Measurements from ENCODE around the gene TBC1D10A.

The TBC1D10A gene

DNA sequence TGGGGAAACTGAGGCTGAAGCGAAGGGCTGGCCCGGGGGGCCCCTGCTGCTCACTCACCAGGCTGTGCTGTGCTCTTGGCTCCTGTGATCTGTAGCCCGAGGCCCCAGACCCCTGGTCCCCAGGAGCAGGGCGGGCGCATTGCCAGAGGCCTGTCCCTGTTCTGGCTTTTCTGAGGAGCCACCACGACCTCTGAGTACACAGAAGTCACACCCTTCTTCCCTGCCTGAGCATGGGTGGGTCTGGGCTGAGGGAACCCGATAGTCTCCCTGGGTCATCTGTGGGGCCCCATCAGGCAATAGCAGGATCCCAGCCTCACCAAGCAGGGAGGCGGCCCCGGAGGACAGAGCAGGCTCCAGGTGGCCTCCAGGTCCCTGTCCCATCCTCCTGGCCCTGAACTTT, 42.6 kb downstream of the TBC1D10A start:
- DNase-seq (ENCODE audit: extremely low read depth, low read depth): no peak
- no peak overlapping the region for H3K4me3 ChIP-seq (replicated peaks; ENCODE audit: low read depth, low read length)
- TF ChIP-seq, protein P1, sequence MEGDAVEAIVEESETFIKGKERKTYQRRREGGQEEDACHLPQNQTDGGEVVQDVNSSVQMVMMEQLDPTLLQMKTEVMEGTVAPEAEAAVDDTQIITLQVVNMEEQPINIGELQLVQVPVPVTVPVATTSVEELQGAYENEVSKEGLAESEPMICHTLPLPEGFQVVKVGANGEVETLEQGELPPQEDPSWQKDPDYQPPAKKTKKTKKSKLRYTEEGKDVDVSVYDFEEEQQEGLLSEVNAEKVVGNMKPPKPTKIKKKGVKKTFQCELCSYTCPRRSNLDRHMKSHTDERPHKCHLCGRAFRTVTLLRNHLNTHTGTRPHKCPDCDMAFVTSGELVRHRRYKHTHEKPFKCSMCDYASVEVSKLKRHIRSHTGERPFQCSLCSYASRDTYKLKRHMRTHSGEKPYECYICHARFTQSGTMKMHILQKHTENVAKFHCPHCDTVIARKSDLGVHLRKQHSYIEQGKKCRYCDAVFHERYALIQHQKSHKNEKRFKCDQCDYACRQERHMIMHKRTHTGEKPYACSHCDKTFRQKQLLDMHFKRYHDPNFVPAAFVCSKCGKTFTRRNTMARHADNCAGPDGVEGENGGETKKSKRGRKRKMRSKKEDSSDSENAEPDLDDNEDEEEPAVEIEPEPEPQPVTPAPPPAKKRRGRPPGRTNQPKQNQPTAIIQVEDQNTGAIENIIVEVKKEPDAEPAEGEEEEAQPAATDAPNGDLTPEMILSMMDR (IDR thresholded peaks at IDR 0.05; ENCODE audit: low read depth, low read length, missing control alignments): no peak

- H3K4me3 ChIP-seq (replicated peaks; ENCODE audit: low read depth, low read length): no peak overlapping the region
- TF ChIP-seq, protein P1 (IDR thresholded peaks at IDR 0.05; ENCODE audit: low read depth, low read length, missing control alignments): no peak
- no peak for DNase-seq (ENCODE audit: extremely low read depth, low read depth)
Measured at GRCh38 chr22:30283342-30283741, 43.4 kb downstream of the TBC1D10A start.

DNA sequence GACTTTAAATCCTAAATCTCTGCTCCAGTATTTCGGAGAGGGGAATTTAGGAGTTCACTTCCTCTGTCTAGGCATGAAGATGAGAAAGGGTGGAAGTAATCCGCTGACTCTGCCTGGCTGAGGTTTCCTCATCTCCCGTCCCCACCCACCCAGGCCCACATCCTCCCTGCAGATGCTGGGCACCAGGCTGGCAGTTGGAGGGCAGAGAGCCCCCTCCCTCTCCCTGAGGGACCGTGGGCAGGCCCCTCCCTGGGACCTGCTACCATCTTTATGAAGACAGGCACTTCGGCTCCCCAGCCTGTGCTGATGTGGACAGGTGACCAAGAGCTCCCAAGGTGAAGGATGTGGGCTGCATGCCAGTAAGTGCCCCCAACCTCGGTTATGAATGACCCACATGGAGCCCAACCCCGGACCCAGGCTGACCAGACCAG, 44.1 kb downstream of the TBC1D10A start:
- no peak overlapping the region for H3K4me3 ChIP-seq (replicated peaks; ENCODE audit: low read depth, low read length)
- TF ChIP-seq, protein P1 (IDR thresholded peaks at IDR 0.05; ENCODE audit: low read depth, low read length, missing control alignments): no peak
- no peak for DNase-seq (ENCODE audit: extremely low read depth, low read depth)

GRCh38 chr22:30280505-30280904, 46.2 kb downstream of the TBC1D10A start:
- no peak overlapping the region for H3K4me3 ChIP-seq (replicated peaks; ENCODE audit: low read depth, low read length)
- TF ChIP-seq, protein P1 (IDR thresholded peaks at IDR 0.05; ENCODE audit: low read depth, low read length, missing control alignments): no peak
- no peak for DNase-seq (ENCODE audit: extremely low read depth, low read depth)

GRCh38 chr22:30279932-30280331, 46.8 kb downstream of the TBC1D10A start:
- no peak overlapping the region for H3K4me3 ChIP-seq (replicated peaks; ENCODE audit: low read depth, low read length)
- TF ChIP-seq, protein P1 (IDR thresholded peaks at IDR 0.05; ENCODE audit: low read depth, low read length, missing control alignments): no peak
- no peak for DNase-seq (ENCODE audit: extremely low read depth, low read depth)

DNA sequence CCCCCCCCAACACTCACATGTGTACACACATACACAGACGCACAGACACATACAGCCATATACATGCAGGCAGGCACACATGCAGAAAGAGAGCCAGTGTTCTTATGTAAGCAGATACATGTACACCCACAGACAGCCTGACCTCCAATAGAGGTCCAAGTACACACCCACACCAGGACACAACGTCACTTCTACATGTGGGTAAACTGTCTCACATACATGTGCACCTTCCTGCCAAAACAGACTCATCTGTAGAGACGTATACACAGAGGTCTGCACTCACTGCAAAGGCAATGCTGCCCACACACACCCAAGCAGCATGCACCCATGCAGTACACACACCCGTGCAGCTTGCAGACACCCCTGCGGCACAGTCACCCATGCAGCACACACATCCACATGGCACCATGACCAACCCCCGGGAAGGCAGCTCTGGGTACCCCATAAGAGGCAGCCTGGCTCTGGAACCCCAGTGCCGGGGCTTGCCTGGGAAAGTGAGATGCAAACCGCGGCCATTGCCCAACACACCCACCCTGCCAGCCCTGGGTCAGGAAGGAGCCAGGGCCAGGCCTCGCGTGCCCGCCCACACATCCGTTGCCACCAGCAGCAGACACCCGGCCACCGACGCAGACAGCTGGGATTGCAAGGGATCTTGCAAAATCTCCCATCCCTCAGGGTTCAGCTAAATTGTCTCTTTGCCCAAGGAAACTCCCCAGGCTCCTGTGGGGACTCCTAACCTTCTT, 47.5 kb downstream of the TBC1D10A start:
- TF ChIP-seq, protein P1 (IDR thresholded peaks at IDR 0.05; ENCODE audit: low read depth, low read length, missing control alignments): no peak
- no peak overlapping the region for H3K4me3 ChIP-seq (replicated peaks; ENCODE audit: low read depth, low read length)
- no peak for DNase-seq (ENCODE audit: extremely low read depth, low read depth)
